HT-29 (cell line): ENCODE results near the gene HDAC2. TPM values are rescaled to one million over a fixed set of nuclear protein-coding genes. Genes with fewer than 3 reads are reported as not detected.
A peak's percentile ranks its signal among the peaks of the same experiment; 100 is the strongest.
"Not testable (repeated sequence)": the region's sequence is repeated elsewhere in the genome, so short reads cannot be mapped to it uniquely, and the experiment has no call there.

Experiments
- DNase-seq: peaks from one replicate; pipeline ENCODE4 v3.0.0-alpha.2; 2015; ENCODE audit warnings: low spot score
- total RNA-seq: library from RNA; depleted of rRNA; stranded (reverse); fragments of >200 nt; shearing (Covaris generic); gene quantifications from 2 replicates; pipeline ENCODE4 v1.2.3, GENCODE V29; 2014; rRNA removed

Gene HDAC2
- total RNA-seq, 1 experiment from 2014 or later = 45.5 TPM

- DNase-seq = not testable (repeated sequence)
Measured at GRCh38 chr6:113910285-113910684, 60.7 kb downstream of the HDAC2 start.

- peak; percentile 85 for DNase-seq
Measured at GRCh38 chr6:113909224-113909856, 61.6 kb downstream of the HDAC2 start.

- DNase-seq = no peak
Measured at GRCh38 chr6:113908801-113909200, 62.1 kb downstream of the HDAC2 start.

- no peak for DNase-seq
Measured at GRCh38 chr6:113907102-113907815, 63.7 kb downstream of the HDAC2 start.

GRCh38 chr6:113903666-113904330 lies 67.2 kb downstream of the HDAC2 start:
- no peak for DNase-seq

GRCh38 chr6:113901482-113901881 lies 69.5 kb downstream of the HDAC2 start:
- no peak for DNase-seq

GRCh38 chr6:113894712-113895674 lies 76.0 kb downstream of the HDAC2 start:
- DNase-seq = no peak

- DNase-seq = no peak
Measured at GRCh38 chr6:113893866-113894265, 77.1 kb downstream of the HDAC2 start.

GRCh38 chr6:113893451-113893850 lies 77.5 kb downstream of the HDAC2 start:
- no peak for DNase-seq

- no peak for DNase-seq
Measured at GRCh38 chr6:113888956-113889630, 81.9 kb downstream of the HDAC2 start.

GRCh38 chr6:113888493-113888892 lies 82.5 kb downstream of the HDAC2 start:
- DNase-seq = peak; percentile 32

GRCh38 chr6:113886512-113886911 lies 84.4 kb downstream of the HDAC2 start:
- DNase-seq = no peak

GRCh38 chr6:113884011-113884410 lies 86.9 kb downstream of the HDAC2 start:
- no peak for DNase-seq

Other genes starting within 250 kb of the HDAC2 start
- gene MARCKS, start 113.8 kb downstream of the HDAC2 start, total RNA-seq = 49.6 and 53.1 TPM in 2 replicates